Gastrocnemius medialis (tissue), 4 donors: ENCODE results near the gene NOP58.

Source experiments
- CTCF ChIP-seq, 5 experiments: fragments of 450-650 bp in 3 of 5; fragments of 200-600 bp in 2 of 5; sonication (generic) in 2 of 5; IDR thresholded peaks in 4 of 5; conservative IDR thresholded peaks in 1 of 5; 1 replicate in 4 of 5; 2 replicates in 1 of 5; pipeline ENCODE4 v1.5.1; 2016 to 2019; ENCODE audit warnings: antibody characterized with exemption in 5 of 5, mild to moderate bottlenecking in 3 of 5, moderate library complexity in 3 of 5
- POLR2A ChIP-seq, 2 donors: fragments of 450-650 bp; IDR thresholded peaks; one replicate each; pipeline ENCODE4 v1.6.1; 2017; ENCODE audit warnings: antibody characterized with exemption in 2 of 2, mild to moderate bottlenecking in 2 of 2, moderate library complexity in 2 of 2

GRCh38 chr2:202311823-202312388, 46.3 kb downstream of the NOP58 start:
- TF ChIP-seq POLR2A (IDR thresholded peaks at IDR 0.05) = no peak
- no peak for TF ChIP-seq CTCF (IDR thresholded peaks at IDR 0.05 in 4 of 5, conservative IDR thresholded peaks at IDR 0.05 in 1 of 5)
